Stimulated activated naive CD8-positive, alpha-beta T cell treated with anti-CD3 and anti-CD28 coated beads, Interleukin-15, Interleukin-2, amounts not matched to agents 100 ng/mL and 50 ng/mL, for 24 hours (primary cell): ENCODE data around the gene KHNYN.

Experiments used
- H3K27ac Mint-ChIP-seq: one replicate; pipeline ENCODE4 v1.8.0; 2021; ENCODE audit warnings: mild to moderate bottlenecking, mixed read lengths
- H3K27me3 Mint-ChIP-seq: one replicate; pipeline ENCODE4 v1.8.0; 2021; ENCODE audit warnings: mixed read lengths
- H3K36me3 Mint-ChIP-seq: one replicate; pipeline ENCODE4 v1.8.0; 2021; ENCODE audit warnings: low read depth, mixed read lengths
- H3K4me1 Mint-ChIP-seq: one replicate; pipeline ENCODE4 v1.8.0; 2021; ENCODE audit warnings: low read depth, mixed read lengths
- H3K4me3 Mint-ChIP-seq: one replicate; pipeline ENCODE4 v1.8.0; 2021; ENCODE audit warnings: mild to moderate bottlenecking, mixed read lengths
- H3K9me3 Mint-ChIP-seq: one replicate; pipeline ENCODE4 v1.8.0; 2021; ENCODE audit warnings: mixed read lengths

KHNYN gene

GRCh38 chr14:24397639-24398292 lies 32.0 kb upstream of the KHNYN start:
- no peak overlapping the region for H3K27ac Mint-ChIP-seq
- H3K4me1 Mint-ChIP-seq, result peaks cover 4% of the 10 kb centered on the region
- peaks cover 7% of the 10 kb centered on the region for H3K27me3 Mint-ChIP-seq
- no peaks in the 10 kb centered on the region for H3K9me3 Mint-ChIP-seq
- no peak overlapping the region for H3K4me3 Mint-ChIP-seq
- no peaks in the 10 kb centered on the region for H3K36me3 Mint-ChIP-seq

GRCh38 chr14:24398293-24398652 lies 31.5 kb upstream of the KHNYN start:
- Mint-ChIP-seq H3K9me3 (no peaks in the 10 kb centered on the region), H3K27me3 (peaks cover 7% of the 10 kb centered on the region), H3K4me3 (no peak overlapping the region), H3K27ac (no peak overlapping the region), H3K4me1 (peaks cover 4% of the 10 kb centered on the region), H3K36me3 (no peaks in the 10 kb centered on the region)

DNA sequence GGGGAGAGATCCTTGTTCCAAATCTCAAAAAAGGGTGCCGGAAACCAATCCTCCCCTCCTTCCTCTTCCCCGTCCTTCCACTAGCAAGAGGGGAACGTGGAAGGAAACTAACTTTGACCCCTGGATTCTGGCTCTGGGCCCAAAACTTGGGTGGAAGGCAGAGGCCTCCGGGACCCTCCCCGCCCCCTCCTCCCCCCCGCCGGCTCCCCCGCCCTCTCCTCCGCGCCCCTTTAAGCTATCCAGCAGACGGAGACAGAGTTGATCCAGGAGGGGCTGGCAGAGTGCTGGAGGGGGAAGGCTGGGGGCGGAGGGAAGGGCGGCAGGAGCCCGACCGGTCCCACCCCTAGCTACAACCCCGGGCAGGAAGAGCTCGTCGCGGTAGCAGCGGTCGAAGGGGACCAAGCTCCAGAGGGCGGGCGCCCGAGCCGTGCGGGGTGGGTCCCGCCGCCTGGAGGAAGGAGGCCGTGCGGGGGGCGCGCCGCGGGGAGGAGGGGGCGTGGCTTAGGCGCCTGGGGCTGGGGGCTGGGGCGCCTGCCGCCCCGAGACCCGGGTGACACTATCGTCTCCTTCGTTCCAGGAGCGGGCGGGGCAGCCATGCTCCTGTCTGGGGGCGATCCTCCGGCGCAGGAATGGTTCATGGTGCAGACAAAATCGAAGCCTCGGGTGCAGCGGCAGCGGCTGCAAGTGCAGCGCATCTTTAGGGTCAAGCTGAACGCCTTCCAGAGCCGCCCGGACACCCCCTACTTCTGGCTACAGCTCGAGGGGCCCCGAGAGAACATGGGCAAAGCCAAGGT lies 30.9 kb upstream of the KHNYN start, which contains the start of gene NYNRIN:
NYNRIN (plus strand) TSS at position 351 of the 794 bp plus-strand sequence; CDS start at position 595, 244 bp downstream.
- no peak within 1 kb of the TSS for H3K27ac Mint-ChIP-seq
- H3K9me3 Mint-ChIP-seq, result no peaks in the 10 kb centered on the region
- peak within 1 kb of the TSS; percentile 47 for H3K4me3 Mint-ChIP-seq
- peaks cover 7% of the 10 kb centered on the region for H3K27me3 Mint-ChIP-seq
- no peaks in the 10 kb centered on the region for H3K36me3 Mint-ChIP-seq
- peaks cover 4% of the 10 kb centered on the region for H3K4me1 Mint-ChIP-seq

DNA sequence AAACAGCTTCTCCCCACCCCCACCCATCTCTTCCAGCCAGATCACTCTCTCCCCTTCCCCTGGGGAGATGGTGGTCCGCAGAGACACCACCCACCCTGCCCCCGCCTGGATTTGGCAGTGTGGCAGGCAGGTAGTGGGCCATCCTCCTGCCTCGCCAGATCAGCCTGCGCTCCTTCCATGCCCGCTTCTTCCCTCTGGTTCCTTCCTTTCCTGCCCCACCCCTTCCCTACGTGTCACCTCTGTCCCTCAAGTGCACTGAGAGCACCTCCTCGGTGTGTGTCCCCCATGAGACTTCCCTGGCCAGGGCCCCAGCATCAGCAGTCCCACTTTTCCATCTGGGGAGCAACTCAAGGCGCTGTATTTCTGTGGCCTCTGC lies 30.3 kb upstream of the KHNYN start:
- H3K27me3 Mint-ChIP-seq, result peaks cover 8% of the 10 kb centered on the region
- H3K4me1 Mint-ChIP-seq, result peaks cover 4% of the 10 kb centered on the region
- H3K27ac Mint-ChIP-seq, result no peak overlapping the region
- no peaks in the 10 kb centered on the region for H3K9me3 Mint-ChIP-seq
- peak overlapping the region; percentile 47 for H3K4me3 Mint-ChIP-seq
- no peaks in the 10 kb centered on the region for H3K36me3 Mint-ChIP-seq

DNA sequence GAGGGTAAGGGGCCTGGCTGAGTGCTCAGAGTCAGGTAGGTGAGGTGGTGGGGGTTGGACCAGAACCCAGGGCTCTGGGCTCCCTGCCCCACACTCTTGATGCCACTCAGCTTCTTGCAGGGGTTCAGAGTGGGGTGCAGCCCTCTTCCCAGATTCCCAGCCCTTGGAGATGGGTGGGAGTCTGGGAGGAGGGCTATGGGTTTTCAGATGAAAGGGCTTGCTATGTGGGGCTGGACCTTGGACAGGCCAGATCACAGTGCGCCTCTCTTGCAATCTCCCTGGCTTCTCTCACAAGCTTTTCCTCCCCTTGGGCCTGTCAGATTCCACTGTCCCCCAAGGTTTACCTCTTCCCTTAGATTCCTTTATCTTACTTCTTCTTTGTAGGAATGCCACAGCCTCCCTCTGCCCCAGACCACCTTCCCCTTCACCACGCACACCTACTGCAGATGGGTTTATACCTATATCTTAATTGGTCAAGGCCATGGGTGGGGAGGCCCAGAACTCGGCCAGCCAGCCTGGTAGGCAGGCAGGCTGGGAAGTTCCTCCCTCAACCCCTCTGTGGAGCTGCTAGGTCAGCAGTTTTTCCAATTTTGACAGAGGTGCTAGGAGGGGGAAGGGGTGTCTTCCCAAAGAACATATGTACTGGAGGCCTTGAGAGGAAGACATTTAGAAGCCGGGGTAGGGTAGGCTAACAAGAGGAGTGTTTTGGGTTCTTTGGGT lies 29.6 kb upstream of the KHNYN start:
- H3K36me3 Mint-ChIP-seq, result no peaks in the 10 kb centered on the region
- peaks cover 4% of the 10 kb centered on the region for H3K4me1 Mint-ChIP-seq
- H3K27ac Mint-ChIP-seq, result no peak overlapping the region
- H3K9me3 Mint-ChIP-seq, result no peaks in the 10 kb centered on the region
- H3K4me3 Mint-ChIP-seq, result no peak overlapping the region
- peaks cover 12% of the 10 kb centered on the region for H3K27me3 Mint-ChIP-seq

DNA sequence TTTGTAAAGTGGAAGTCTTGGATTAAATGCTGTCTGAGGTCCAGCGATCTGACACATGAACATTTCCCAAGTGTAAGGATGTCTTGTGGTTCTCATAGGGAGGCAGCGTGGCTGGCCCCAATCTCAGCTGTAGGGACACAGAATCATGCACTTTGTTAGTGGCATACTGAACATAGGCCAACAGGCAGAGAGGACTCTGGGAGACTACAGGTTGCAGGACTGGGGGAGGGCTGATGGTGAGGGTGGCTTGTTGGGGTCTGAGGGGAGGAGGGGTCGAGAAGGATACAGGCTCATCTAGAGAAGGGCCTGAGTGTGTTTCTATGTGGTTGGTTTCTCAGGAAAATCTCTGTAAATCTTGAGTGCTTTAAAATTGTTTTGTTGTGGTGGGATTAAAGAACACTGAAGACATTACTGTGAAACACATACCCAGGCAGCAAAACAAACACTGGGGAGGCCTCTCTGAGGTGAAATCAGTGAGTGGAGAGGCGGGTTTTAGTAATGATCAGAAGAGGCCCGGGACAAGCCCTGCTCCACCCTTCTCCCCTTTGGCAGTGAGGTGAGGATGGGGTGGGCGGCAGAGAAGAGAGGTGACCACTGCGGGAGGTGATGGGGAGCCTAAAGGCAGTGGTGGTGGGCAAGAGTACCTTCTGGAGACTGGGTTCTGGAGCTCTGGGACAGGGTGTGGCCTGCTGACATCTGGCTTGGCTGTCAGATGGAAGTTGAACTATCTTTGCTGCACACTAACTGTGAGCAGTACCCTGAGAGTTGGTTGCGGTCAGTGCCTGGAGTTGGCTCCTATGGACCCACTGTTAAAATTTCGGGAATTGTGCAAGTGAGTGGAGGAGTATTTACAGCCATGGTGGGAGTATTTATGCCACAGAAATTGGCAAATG lies 27.7 kb upstream of the KHNYN start:
- no peak overlapping the region for H3K27ac Mint-ChIP-seq
- H3K9me3 Mint-ChIP-seq, result no peaks in the 10 kb centered on the region
- H3K4me1 Mint-ChIP-seq, result peaks cover 4% of the 10 kb centered on the region
- no peaks in the 10 kb centered on the region for H3K36me3 Mint-ChIP-seq
- H3K27me3 Mint-ChIP-seq, result peaks cover 16% of the 10 kb centered on the region
- H3K4me3 Mint-ChIP-seq, result no peak overlapping the region

GRCh38 chr14:24403294-24403998 lies 26.3 kb upstream of the KHNYN start:
- H3K4me3 Mint-ChIP-seq, result no peak overlapping the region
- peaks cover 4% of the 10 kb centered on the region for H3K4me1 Mint-ChIP-seq
- no peak overlapping the region for H3K27ac Mint-ChIP-seq
- H3K36me3 Mint-ChIP-seq, result no peaks in the 10 kb centered on the region
- peaks cover 16% of the 10 kb centered on the region for H3K27me3 Mint-ChIP-seq
- no peaks in the 10 kb centered on the region for H3K9me3 Mint-ChIP-seq

DNA sequence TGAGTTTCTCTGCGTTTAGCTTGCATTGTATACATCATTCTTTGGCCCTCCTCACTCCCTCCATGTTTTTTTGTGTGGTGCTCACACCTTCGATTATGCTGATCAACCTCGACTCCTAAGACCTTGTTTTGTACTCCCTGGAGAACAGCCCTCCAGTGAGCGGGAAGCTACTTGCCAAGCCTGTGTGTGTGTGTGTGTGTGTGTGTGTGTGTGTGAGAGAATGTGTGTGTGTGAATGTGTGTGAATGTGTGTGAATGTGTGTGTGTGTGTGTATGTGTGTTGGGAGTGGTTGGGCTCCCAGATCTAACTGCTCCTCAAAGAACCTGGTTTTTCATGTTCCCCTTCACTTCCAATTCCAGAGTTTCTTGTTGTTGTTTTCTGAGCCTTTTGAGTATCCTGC lies 24.9 kb upstream of the KHNYN start:
- peaks cover 16% of the 10 kb centered on the region for H3K27me3 Mint-ChIP-seq
- H3K27ac Mint-ChIP-seq, result no peak overlapping the region
- no peaks in the 10 kb centered on the region for H3K9me3 Mint-ChIP-seq
- H3K36me3 Mint-ChIP-seq, result no peaks in the 10 kb centered on the region
- no peak overlapping the region for H3K4me3 Mint-ChIP-seq
- H3K4me1 Mint-ChIP-seq, result no peaks in the 10 kb centered on the region

GRCh38 chr14:24406416-24406815 lies 23.3 kb upstream of the KHNYN start:
- H3K9me3 Mint-ChIP-seq, result no peaks in the 10 kb centered on the region
- no peaks in the 10 kb centered on the region for H3K4me1 Mint-ChIP-seq
- H3K27me3 Mint-ChIP-seq, result peaks cover 11% of the 10 kb centered on the region
- H3K36me3 Mint-ChIP-seq, result no peaks in the 10 kb centered on the region
- H3K27ac Mint-ChIP-seq, result no peak overlapping the region
- no peak overlapping the region for H3K4me3 Mint-ChIP-seq

DNA sequence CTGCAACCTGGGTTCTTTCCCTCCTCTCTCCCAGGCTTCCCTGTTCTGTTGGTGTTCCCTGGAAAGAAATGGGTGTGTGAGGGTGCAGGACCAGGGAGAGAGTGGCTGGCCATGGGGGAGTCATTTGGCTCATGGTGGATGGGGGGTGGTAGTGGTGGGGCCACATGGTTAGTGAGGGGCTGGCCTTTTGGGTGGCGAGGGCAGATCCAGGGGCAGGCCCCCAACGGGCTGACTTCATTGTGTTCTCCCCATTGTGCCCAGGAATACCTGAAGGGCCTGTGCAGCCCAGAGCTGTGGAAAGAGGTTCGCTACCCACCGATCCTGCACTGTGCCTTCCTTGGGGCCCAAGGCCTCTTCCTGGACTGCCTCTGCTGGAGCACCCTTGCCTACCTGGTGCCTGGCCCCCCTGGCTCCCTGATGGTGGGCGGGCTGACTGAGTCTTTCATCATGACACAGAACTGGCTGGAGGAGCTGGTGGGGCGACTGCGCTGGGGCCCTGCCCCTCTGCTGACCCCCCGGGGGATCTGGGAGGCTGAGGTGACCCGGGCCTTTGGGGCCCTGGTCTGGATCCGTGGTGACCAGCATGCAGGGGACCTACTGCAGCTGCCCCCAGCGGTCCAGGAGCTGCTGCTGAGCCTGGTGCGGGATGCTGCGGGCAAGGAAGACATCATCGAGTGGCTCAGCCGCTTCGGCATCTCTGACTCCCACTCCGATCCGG lies 22.0 kb upstream of the KHNYN start:
- Mint-ChIP-seq H3K36me3 (no peaks in the 10 kb centered on the region), H3K9me3 (no peaks in the 10 kb centered on the region), H3K4me3 (no peak overlapping the region), H3K27me3 (peaks cover 11% of the 10 kb centered on the region), H3K27ac (no peak overlapping the region), H3K4me1 (no peaks in the 10 kb centered on the region)

DNA sequence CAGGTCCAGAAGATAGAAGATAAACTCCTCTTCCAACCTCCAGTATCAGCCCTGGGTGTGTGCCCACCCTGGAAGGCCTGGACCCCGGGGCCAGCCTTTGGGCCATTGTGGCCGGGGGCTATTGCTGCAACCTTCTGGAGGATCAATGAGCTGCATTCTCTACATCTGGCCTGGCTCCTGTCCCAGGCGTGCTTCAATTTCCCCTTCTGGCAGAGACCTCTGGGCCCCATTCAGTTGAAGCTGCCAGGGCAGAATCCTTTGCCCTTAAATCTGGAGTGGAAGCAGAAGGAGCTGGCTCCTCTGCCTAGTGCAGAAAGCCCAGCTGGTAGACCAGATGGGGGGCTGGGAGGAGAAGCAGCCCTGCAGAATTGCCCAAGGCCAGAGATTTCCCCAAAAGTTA lies 21.0 kb upstream of the KHNYN start:
- H3K27me3 Mint-ChIP-seq, result peaks cover 11% of the 10 kb centered on the region
- no peak overlapping the region for H3K27ac Mint-ChIP-seq
- H3K4me1 Mint-ChIP-seq, result no peaks in the 10 kb centered on the region
- no peaks in the 10 kb centered on the region for H3K9me3 Mint-ChIP-seq
- H3K4me3 Mint-ChIP-seq, result no peak overlapping the region
- no peaks in the 10 kb centered on the region for H3K36me3 Mint-ChIP-seq

GRCh38 chr14:24409192-24409591 lies 20.6 kb upstream of the KHNYN start:
- no peaks in the 10 kb centered on the region for H3K36me3 Mint-ChIP-seq
- H3K9me3 Mint-ChIP-seq, result no peaks in the 10 kb centered on the region
- H3K27ac Mint-ChIP-seq, result no peak overlapping the region
- H3K27me3 Mint-ChIP-seq, result peaks cover 8% of the 10 kb centered on the region
- H3K4me1 Mint-ChIP-seq, result no peaks in the 10 kb centered on the region
- H3K4me3 Mint-ChIP-seq, result no peak overlapping the region

DNA sequence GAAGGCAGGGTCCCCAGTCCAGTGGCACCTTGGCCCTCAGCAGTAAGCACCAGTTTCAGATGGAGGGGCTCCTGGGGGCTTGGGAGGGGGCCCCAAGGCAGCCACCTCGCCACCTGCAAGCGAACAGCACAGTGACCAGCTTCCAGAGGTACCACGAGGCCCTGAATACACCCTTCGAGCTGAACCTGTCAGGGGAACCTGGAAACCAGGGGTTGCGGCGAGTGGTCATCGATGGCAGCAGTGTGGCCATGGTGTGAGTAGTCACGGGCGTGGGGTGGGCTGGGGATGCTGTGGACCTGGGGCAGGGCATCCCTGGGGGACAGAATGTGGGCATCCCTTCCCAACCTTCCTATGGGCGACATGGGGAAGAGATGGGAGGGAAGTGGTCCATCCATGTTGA lies 19.8 kb upstream of the KHNYN start:
- peaks cover 6% of the 10 kb centered on the region for H3K27me3 Mint-ChIP-seq
- H3K4me3 Mint-ChIP-seq, result no peak overlapping the region
- no peaks in the 10 kb centered on the region for H3K4me1 Mint-ChIP-seq
- H3K36me3 Mint-ChIP-seq, result no peaks in the 10 kb centered on the region
- no peak overlapping the region for H3K27ac Mint-ChIP-seq
- H3K9me3 Mint-ChIP-seq, result no peaks in the 10 kb centered on the region
